GM18499 (cell line): Measurements from ENCODE around the gene SETDB1.
"Not testable (repeated sequence)": the region's sequence is repeated elsewhere in the genome, so short reads cannot be mapped to it uniquely, and the experiment has no call there.

Experiments used
- ATAC-seq: cut with Tn5 transposase; IDR thresholded peaks from one replicate; pipeline ENCODE4 v1.9.1; 2021; ENCODE audit warnings: moderate number of reproducible peaks; ENCODE audit not compliant: insufficient read depth, unreplicated experiment

The SETDB1 gene

DNA sequence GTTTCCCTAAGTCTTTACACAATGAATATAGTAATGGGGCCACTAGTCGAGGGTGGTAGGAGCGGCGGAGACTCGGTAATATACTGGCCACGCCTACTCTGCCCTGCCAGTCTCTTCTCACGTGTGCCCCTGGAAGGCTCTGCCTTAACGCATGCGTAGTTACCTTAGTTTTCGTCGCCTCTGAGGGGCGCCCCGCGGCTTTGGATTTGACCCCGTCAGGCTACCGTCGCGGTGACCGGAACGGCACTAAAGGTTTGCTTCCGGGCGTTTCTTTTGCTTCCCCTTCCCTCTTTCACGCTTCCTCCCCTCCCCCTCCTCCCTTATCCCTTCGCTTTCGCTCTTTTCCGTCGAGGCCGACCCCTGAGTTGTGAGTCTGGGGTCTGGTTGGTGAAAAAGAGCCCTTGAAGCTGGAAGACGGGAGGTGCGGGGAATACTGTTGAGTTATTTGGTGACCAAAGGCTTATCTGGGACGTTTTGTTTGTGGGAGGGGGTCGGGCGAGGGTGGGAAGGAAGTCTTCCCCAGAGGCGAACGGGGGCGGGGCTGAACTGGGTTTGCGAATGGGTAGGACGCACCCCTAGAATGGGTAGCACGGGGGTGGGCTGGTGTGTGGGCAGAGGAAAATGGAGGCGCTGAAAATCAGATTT is at the start of gene SETDB1:
Gene SETDB1, plus strand, starts transcription at position 267 of the 645 bp plus-strand sequence. CDS start 1,352 bp downstream, outside the sequence.
- peak; percentile 75 for ATAC-seq

DNA sequence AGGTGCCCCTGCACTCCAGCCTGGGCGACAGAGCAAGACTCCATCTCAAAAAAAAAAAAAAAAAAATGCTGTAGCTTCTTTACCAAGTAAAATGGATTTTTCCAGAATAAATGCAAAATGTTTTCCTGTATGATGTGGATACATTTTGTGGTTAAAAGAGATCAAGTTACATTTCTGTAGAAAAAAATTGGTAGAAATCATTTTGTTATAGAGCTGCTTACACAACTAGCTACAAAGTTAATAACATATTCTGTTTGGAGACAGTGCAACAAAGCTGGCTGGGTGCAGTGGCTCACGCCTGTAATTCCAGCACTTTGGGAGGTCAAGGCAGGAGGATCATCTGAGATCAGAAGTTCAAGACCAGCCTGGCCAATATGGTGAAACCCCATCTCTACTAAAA is 47.2 kb upstream of the SETDB1 start:
- not testable (repeated sequence) for ATAC-seq

- no peak for ATAC-seq
Measured at GRCh38 chr1:150881331-150882070, 44.7 kb upstream of the SETDB1 start.

GRCh38 chr1:150883121-150883520 is 43.0 kb upstream of the SETDB1 start:
- not testable (repeated sequence) for ATAC-seq

DNA sequence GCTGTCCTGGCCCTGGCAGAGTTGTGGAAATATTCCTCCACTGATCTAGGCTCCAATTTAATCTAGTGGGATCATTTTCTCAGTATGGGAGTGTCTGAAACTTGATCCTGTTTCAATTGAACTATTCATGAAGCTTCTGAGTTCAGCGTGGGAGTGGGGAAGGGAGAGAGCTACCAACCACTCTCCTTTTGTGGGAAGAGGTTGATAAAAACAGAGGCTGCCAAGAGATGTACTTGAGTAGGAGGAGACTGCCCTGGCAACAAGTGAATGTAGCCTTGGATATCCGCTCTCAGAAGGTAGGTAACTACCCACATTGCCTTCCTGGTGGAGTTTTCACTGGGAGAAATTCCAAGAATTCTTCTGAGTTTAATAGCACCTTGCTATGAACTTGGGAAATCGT is 39.1 kb upstream of the SETDB1 start, which contains the start of gene CTXND2:
Gene CTXND2, plus strand, starts transcription at position 119 of the 400 bp plus-strand sequence. CDS start 25,179 bp downstream, outside the sequence.
- no peak for ATAC-seq

GRCh38 chr1:150888727-150889126 is 37.4 kb upstream of the SETDB1 start:
- ATAC-seq = no peak

DNA sequence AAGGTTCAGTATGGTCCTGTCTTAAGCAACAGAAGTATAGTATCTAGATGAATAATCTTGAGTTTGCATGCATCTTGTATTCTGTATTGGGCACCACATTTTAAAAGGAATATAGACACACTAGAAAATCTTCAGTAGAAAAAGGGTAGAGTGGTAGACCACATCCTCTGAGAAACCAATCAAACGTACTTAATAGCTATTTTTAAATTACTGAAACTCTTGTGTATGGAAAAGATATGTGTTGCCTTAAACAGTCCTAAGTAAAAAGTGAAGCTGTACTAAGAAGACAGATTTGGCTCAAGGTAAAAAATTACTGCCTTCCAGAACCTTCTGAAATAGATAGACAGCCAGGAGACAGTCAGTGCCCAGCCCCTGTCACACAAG is 36.1 kb upstream of the SETDB1 start:
- no peak for ATAC-seq

DNA sequence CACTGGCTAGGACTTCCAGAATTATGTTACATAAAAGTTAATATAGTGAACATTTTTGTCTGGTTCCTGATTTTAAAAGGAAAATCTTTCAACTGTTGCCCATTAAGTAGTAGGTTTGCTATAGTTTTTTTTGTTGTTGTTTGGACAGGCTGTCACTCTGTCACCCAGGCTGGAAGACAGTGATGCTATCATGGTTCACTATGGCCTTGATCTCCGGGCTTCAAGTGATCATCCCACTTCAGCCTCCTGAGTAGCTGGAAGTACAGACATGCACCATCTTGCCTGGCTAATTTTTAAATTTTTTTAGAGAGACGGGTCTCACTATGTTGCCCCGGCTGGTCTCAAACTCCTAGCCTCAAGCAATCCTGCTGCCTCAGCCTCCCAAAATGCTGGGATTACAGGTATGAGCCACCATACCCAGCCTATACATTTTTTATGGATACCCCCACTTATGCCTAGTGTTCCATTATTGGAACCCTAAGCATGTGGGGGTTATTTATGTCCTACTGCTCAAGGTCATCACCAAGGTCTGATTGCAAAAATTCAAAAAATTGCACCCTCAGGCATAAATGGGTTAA is 32.7 kb upstream of the SETDB1 start:
- no peak for ATAC-seq

GRCh38 chr1:150895618-150896017 is 30.5 kb upstream of the SETDB1 start:
- ATAC-seq = no peak

GRCh38 chr1:150899795-150900194 is 26.4 kb upstream of the SETDB1 start:
- not testable (repeated sequence) for ATAC-seq

DNA sequence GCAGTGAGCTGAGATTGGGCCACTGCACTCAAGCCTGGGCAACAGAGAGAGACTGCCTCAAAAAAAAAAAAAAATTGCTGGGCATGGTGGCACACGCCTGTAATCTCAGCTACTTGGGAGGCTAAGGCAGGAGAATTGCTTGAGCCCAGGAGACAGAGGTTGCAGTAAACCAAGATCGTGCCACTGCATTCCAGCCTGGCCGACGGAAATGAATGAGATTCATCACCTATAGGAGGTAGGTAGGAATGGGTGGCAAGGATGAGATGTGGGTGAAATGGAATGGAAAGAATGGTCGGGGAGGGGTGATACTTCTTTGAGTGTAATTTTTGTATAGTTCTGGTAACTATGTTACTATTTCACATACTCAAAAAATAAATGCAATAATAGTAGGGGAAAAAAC is 23.8 kb upstream of the SETDB1 start:
- no peak for ATAC-seq

DNA sequence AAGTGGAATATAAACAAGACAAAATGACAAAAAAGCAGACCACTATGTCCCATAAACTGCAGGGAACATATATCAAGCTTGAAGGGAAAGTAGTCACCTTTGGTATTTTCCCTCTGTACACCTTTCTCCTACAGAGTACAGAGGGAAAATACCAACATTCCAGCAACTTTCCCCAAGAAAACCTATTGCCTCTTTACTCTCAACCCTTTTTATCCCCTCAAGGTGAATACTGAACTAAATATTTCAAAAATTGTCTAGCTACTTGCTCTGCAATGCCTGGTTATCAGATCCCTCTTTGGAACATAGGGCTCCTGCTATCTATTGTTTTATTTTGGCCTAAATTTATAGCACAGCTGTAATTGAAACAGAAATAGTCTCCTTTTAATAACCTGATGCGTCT is 23.4 kb upstream of the SETDB1 start:
- no peak for ATAC-seq

DNA sequence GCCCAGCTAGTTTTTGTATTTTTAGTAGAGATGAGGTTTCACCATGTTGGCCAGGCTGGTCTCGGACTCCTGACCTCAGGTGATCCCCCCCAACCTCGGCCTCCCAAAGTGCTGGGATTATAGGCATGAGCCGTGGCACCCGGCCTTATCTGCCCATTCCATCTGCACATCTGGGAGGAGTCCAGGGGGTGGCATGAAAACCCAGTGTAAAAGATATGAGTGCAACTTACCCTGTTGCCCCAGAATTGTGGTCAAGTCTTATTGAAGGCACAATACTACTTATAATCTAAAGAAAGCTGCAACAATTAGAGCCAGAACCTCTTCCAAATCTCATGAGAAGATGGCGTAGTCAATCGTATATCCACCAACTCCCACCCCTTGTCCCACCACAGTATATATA is 20.9 kb upstream of the SETDB1 start:
- ATAC-seq = no peak

- no peak for ATAC-seq
Measured at GRCh38 chr1:150906329-150906728, 19.8 kb upstream of the SETDB1 start.

DNA sequence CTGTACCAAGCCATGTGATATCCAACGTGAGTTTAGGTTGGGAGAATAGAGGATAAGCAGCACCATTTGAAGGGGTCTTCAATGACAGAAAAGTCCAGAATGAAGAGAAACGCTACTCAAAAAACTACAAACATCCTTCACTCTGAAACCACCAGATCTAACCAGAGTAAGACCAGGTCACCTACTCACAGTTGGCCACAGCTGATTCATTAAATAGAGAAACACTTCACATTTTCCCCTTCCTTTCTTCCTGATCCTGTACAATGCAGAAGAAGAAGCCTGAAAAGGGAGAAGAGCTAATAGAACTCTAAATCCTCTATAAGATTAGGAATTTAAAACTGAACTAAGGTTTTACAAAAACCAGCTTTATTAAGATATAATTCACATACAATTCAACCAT is 19.4 kb upstream of the SETDB1 start:
- ATAC-seq = no peak

- no peak for ATAC-seq
Measured at GRCh38 chr1:150909585-150910180, 16.5 kb upstream of the SETDB1 start.

GRCh38 chr1:150912623-150913022 is 13.5 kb upstream of the SETDB1 start:
- ATAC-seq = no peak

GRCh38 chr1:150917387-150917786 is 8.8 kb upstream of the SETDB1 start:
- ATAC-seq = no peak

GRCh38 chr1:150922519-150922975 is 3.6 kb upstream of the SETDB1 start:
- ATAC-seq = peak; percentile 42

DNA sequence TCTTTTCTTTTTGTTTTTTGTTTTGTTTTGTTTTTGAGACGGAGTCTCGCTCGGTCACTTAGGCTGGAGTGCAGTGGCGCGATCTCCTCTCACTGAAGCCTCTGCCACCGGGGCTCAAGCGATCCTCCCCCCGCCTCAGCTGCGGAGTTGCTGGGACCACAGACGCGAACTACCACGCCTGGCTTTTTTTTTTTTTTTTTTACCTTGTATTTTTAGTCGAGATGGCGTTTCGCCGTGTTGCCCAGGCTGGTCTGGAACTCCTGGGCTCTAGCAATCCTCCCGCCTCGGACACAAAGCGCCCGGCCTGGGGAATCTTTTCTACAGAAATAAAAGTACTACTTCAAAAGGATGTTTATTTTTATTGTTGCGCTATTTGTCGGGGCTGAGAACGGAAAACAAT is 1.1 kb upstream of the SETDB1 start:
- ATAC-seq = no peak

DNA sequence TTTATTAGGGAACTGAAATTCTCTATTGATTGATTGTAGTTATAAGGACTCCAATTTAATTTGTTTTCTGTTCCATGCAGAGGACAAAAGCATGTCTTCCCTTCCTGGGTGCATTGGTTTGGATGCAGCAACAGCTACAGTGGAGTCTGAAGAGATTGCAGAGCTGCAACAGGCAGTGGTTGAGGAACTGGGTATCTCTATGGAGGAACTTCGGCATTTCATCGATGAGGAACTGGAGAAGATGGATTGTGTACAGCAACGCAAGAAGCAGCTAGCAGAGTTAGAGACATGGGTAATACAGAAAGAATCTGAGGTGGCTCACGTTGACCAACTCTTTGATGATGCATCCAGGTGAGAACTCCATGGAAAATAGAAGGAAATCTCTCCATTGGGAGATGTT is 1.5 kb downstream of the SETDB1 start:
- ATAC-seq = no peak
